GM12891 (cell line): Measurements from ENCODE around the gene CABLES1.

ENCODE experiments used
- PAX5 ChIP-seq: IDR thresholded peaks from 2 replicates; pipeline ENCODE4 v1.6.1; 2011; ENCODE audit warnings: low read length, moderate library complexity, mild to moderate bottlenecking; ENCODE audit not compliant: insufficient read depth, severe bottlenecking
- POLR2A ChIP-seq: IDR thresholded peaks from 2 replicates; pipeline ENCODE4 v1.6.1; 2011; ENCODE audit warnings: low read depth, low read length, control low read depth
- POLR2AphosphoS5 ChIP-seq: IDR thresholded peaks from 2 replicates; pipeline ENCODE4 v1.6.1; 2011; ENCODE audit warnings: low read depth, low read length, control low read depth
- SPI1 ChIP-seq: IDR thresholded peaks from 2 replicates; pipeline ENCODE4 v1.6.1; 2011; ENCODE audit warnings: low read depth, low read length, control low read depth
- TAF1 ChIP-seq: IDR thresholded peaks from 2 replicates; pipeline ENCODE4 v1.6.1; 2011; ENCODE audit warnings: low read depth, low read length, control low read depth

DNA sequence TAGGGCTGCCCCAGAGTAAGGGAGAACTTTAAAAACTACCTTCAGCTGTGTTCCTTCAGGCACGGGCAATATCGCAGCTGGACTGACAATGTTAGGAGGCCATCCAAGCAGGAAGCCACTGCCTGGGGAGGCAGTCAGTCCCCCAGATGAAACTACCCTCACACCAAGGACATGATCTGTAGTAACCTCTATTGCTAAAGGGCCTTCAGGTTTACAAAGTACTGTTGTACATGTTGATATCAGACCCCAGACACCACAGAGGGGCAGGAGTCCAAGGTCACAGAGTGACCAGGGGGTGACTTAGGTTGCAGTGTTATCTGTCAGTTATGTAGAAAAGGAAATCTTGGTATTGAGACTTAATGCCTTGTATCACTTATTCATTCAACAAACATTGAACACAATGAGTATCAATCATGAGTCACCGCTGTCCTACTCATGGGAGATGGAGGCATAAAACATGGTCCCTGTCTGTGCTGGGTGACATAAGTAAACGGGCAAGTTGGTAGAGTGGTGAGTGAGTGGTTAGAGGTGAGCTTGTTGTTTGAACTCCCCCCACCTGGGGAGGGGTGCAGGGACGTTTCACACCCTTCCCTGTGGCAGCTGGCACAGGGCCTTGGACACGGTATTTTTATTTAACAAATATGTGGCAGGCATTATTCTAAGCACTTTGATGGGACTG lies 7.1 kb downstream of the CABLES1 start:
- no peak for TF ChIP-seq POLR2A
- no peak for TF ChIP-seq POLR2AphosphoS5
- TF ChIP-seq TAF1: no peak
- no peak for TF ChIP-seq SPI1
- TF ChIP-seq PAX5: no peak
